GM23338 (cell line): ENCODE data around the gene TAGAP. TPM values are rescaled to one million over a fixed set of nuclear protein-coding genes. Genes with fewer than 3 reads are reported as not detected.

ENCODE experiments used
- ATAC-seq: fragments of 200-7000 bp; cut with Tn5 transposase; 3 replicates; pipeline ENCODE4 v1.9.1; 2020
- DNase-seq: peaks from one replicate; pipeline ENCODE4 v3.0.0-alpha.2; 2015; ENCODE audit warnings: low spot score
- H2AFZ ChIP-seq: fragments of 200-600 bp; sonication (generic); 2 replicates; pipeline ENCODE4 v1.8.0; 2016; ENCODE audit warnings: antibody characterized with exemption, mild to moderate bottlenecking, moderate library complexity
- H3F3A ChIP-seq: fragments of 200-600 bp; sonication (generic); replicated peaks from 2 replicates; pipeline ENCODE4 v1.8.0; 2017; ENCODE audit warnings: antibody characterized with exemption, mixed run types, low read depth
- H3K27ac ChIP-seq: fragments of 200-600 bp; sonication (generic); 2 replicates; pipeline ENCODE4 v1.6.1; 2016; ENCODE audit warnings: low read depth
- H3K27me3 ChIP-seq: fragments of 200-600 bp; sonication (generic); 2 replicates; pipeline ENCODE4 v1.8.0; 2016; ENCODE audit warnings: mild to moderate bottlenecking, mixed run types, moderate library complexity; ENCODE audit not compliant: insufficient read depth
- H3K36me3 ChIP-seq: fragments of 200-600 bp; sonication (generic); 2 replicates; pipeline ENCODE4 v1.8.0; 2016; ENCODE audit warnings: mild to moderate bottlenecking; ENCODE audit not compliant: insufficient read depth
- H3K4me1 ChIP-seq: fragments of 200-600 bp; sonication (generic); 2 replicates; pipeline ENCODE4 v1.8.0; 2016; ENCODE audit warnings: mild to moderate bottlenecking, moderate library complexity; ENCODE audit not compliant: insufficient read depth
- H3K4me2 ChIP-seq: fragments of 200-600 bp; sonication (generic); 2 replicates; pipeline ENCODE4 v1.7.1; 2017; ENCODE audit warnings: mixed run types
- H3K4me3 ChIP-seq: fragments of 200-600 bp; sonication (generic); 2 replicates; pipeline ENCODE4 v1.6.1; 2016; ENCODE audit warnings: mixed run types
- H3K79me2 ChIP-seq: fragments of 200-600 bp; sonication (generic); replicated peaks from 2 replicates; pipeline ENCODE4 v1.8.0; 2017; ENCODE audit warnings: mild to moderate bottlenecking; ENCODE audit not compliant: insufficient read depth
- H3K9me2 ChIP-seq: fragments of 200-600 bp; sonication (generic); 2 replicates; pipeline ENCODE4 v1.8.0; 2017; ENCODE audit not compliant: insufficient read depth
- H4K20me1 ChIP-seq: fragments of 200-600 bp; sonication (generic); replicated peaks from 2 replicates; pipeline ENCODE4 v1.8.0; 2017; ENCODE audit warnings: mild to moderate bottlenecking; ENCODE audit not compliant: insufficient read depth
- H3K27ac Mint-ChIP-seq: 2 replicates; pipeline ENCODE4 v1.8.0; 2020; ENCODE audit warnings: inconsistent platforms, mild to moderate bottlenecking, moderate library complexity, mixed read lengths
- H3K27me3 Mint-ChIP-seq: 3 replicates; pipeline ENCODE4 v1.8.0; 2022; ENCODE audit warnings: low read depth, mild to moderate bottlenecking, moderate library complexity, mixed read lengths, inconsistent platforms; ENCODE audit not compliant: insufficient read depth, poor library complexity
- H3K36me3 Mint-ChIP-seq: 3 replicates; pipeline ENCODE4 v1.8.0; 2021; ENCODE audit warnings: low read depth, mild to moderate bottlenecking, inconsistent platforms, moderate library complexity, mixed read lengths
- H3K4me1 Mint-ChIP-seq: 3 replicates; pipeline ENCODE4 v1.8.0; 2020; ENCODE audit warnings: mild to moderate bottlenecking, inconsistent platforms, mixed read lengths
- H3K4me3 Mint-ChIP-seq: 3 replicates; pipeline ENCODE4 v1.8.0; 2021; ENCODE audit warnings: moderate library complexity, mild to moderate bottlenecking, inconsistent platforms, mixed read lengths
- H3K9me3 Mint-ChIP-seq: 3 replicates; pipeline ENCODE4 v1.8.0; 2020; ENCODE audit warnings: moderate library complexity, mild to moderate bottlenecking, inconsistent platforms, mixed read lengths
- ETS1 ChIP-seq: IDR thresholded peaks from 2 replicates; pipeline ENCODE4 v1.6.1; 2016; ENCODE audit warnings: antibody characterized with exemption
- EZH2phosphoT487 ChIP-seq: fragments of 200-600 bp; sonication (generic); IDR thresholded peaks from one replicate; pipeline ENCODE4 v1.8.1; 2018; ENCODE audit warnings: antibody characterized with exemption; ENCODE audit not compliant: unreplicated experiment
- REST ChIP-seq: IDR thresholded peaks from one replicate; pipeline ENCODE4 v1.6.1; 2018; ENCODE audit warnings: antibody characterized with exemption; ENCODE audit not compliant: unreplicated experiment
- STAT1 ChIP-seq: IDR thresholded peaks from one replicate; pipeline ENCODE4 v1.6.1; 2016; ENCODE audit warnings: antibody characterized with exemption; ENCODE audit not compliant: unreplicated experiment
- polyA plus RNA-seq: library from polyadenylated mRNA; unstranded; fragments of >200 nt; fragmentation: Nextera tagmentation; extraction: Ambion mirVana; gene quantifications from 2 replicates; pipeline ENCODE4 v1.2.1, GENCODE V29; 2016
- total RNA-seq: library from RNA; depleted of rRNA; stranded (reverse); fragments of >200 nt; shearing (Covaris generic); gene quantifications from 2 replicates; pipeline ENCODE4 v1.2.3, GENCODE V29; 2014

TAGAP gene
- total and polyA plus RNA-seq, 2 experiments from 2014 or later, result not detected

- peak overlapping the region; percentile 95 for H3K4me3 Mint-ChIP-seq
- DNase-seq, result peak; percentile 85
- peaks cover 6% of the 10 kb centered on the region for H3K4me1 Mint-ChIP-seq
- Histone ChIP-seq H3K4me2 (peak overlapping the region; percentile 71), H2AFZ (no peak overlapping the region), H4K20me1 (no peaks in the 10 kb centered on the region), H3K4me1 (peaks cover 6% of the 10 kb centered on the region), H3F3A (no peaks in the 10 kb centered on the region), H3K27me3 (peaks cover 4% of the 10 kb centered on the region), H3K36me3 (no peaks in the 10 kb centered on the region), H3K9me2 (no peaks in the 10 kb centered on the region), H3K79me2 (no peaks in the 10 kb centered on the region), H3K27ac (no peak overlapping the region), H3K4me3 (peak overlapping the region; percentile 50)
- no peaks in the 10 kb centered on the region for H3K36me3 Mint-ChIP-seq
- H3K27me3 Mint-ChIP-seq, result peaks cover 8% of the 10 kb centered on the region
- H3K9me3 Mint-ChIP-seq, result no peaks in the 10 kb centered on the region
- ATAC-seq, result peak; percentile 98
- TF ChIP-seq ETS1 (peak; percentile 80), REST (no peak)
- H3K27ac Mint-ChIP-seq, result peak overlapping the region; percentile 90
Measured at GRCh38 chr6:159074120-159074684, 29.4 kb upstream of the TAGAP start.

GRCh38 chr6:159071843-159072769 is 27.3 kb upstream of the TAGAP start:
- H3F3A ChIP-seq, result 0 out of 2 replicates have a peak, but pooled peaks cover 3% of the 10 kb centered on the region
- no peaks in the 10 kb centered on the region for H4K20me1 ChIP-seq
- Mint-ChIP-seq H3K27me3 (peaks cover 10% of the 10 kb centered on the region), H3K4me1 (peaks cover 15% of the 10 kb centered on the region), H3K36me3 (no peaks in the 10 kb centered on the region), H3K27ac (no peak overlapping the region), H3K9me3 (no peaks in the 10 kb centered on the region), H3K4me3 (no peak overlapping the region)
- TF ChIP-seq EZH2phosphoT487 (no peak), STAT1 (no peak)
- no peak overlapping the region for H3K4me2 ChIP-seq
- no peaks in the 10 kb centered on the region; the same call in 1 of the 2 replicates for H3K36me3 ChIP-seq
- ATAC-seq, result no peak
- no peak overlapping the region for H3K27ac ChIP-seq
- H2AFZ ChIP-seq, result no peak overlapping the region
- no peak for DNase-seq
- H3K27me3 ChIP-seq, result peaks cover 12% of the 10 kb centered on the region
- H3K79me2 ChIP-seq, result no peaks in the 10 kb centered on the region
- no peak overlapping the region for H3K4me3 ChIP-seq
- H3K4me1 ChIP-seq, result peaks cover 11% of the 10 kb centered on the region
- no peaks in the 10 kb centered on the region for H3K9me2 ChIP-seq
